ENCODE results near the gene MYOCD. TPM values are rescaled to one million over a fixed set of nuclear protein-coding genes. Genes with fewer than 3 reads are reported as not detected.
A peak's percentile ranks its signal among the peaks of the same experiment; 100 is the strongest.

MYOCD gene
- polyA plus RNA-seq, 4 donors, result 3.8 to 6.8 (median 4.9) TPM

GRCh38 chr17:12691173-12691572 is 25.5 kb downstream of the MYOCD start:
- DNase-seq (ENCODE audit: low read depth in 4 of 4, low spot score in 3 of 4), result no peak

DNA sequence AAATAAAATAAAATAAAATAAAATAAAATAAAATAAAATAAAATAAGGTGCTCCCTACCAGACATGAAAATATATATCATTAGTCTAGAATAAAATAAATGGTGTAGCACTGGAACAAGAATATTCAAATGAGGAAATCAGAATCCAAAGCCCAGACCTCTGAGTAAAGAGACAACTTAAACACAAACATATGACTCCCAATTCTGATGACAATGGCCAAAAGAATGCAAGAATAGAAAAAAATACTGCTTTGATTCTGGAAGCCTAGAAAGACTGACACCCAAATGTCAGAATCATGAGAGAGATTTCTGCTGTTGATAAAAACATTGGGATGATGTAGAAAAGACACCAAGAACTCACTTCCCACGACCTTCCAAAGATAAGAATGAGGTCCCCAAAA is 27.9 kb downstream of the MYOCD start:
- DNase-seq (ENCODE audit: low read depth in 4 of 4, low spot score in 3 of 4), result no peak

- DNase-seq (ENCODE audit: low read depth in 4 of 4, low spot score in 3 of 4), result no peak
Observed at GRCh38 chr17:12706070-12706469, 40.4 kb downstream of the MYOCD start.

DNA sequence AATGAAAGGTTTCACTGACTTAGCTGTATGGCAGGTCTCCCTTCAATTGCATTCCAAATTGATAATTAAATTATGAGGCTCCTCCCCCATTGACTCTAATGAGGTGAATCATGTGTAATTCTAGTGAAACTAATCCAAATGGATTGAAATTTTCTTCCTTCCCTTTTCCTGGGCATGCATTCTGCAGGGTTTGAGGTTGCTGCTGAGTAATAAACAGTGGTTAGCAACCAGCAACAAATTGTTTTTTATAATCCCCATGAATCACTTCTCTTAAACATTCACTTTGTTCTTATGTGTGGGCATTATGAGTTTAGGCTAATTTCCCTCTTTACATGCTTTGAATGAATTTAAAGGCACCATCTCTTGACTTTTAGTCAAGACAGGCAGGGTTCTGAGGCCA is 43.4 kb downstream of the MYOCD start:
- no peak for DNase-seq (ENCODE audit: low read depth in 4 of 4, low spot score in 3 of 4)

GRCh38 chr17:12712415-12712814 is 46.7 kb downstream of the MYOCD start:
- no peak for DNase-seq (ENCODE audit: low read depth in 4 of 4, low spot score in 3 of 4)

GRCh38 chr17:12712941-12713340 is 47.3 kb downstream of the MYOCD start:
- DNase-seq (ENCODE audit: low read depth in 4 of 4, low spot score in 3 of 4), result no peak

GRCh38 chr17:12719948-12720347 is 54.3 kb downstream of the MYOCD start:
- DNase-seq (ENCODE audit: low read depth in 4 of 4, low spot score in 3 of 4), result no peak

DNA sequence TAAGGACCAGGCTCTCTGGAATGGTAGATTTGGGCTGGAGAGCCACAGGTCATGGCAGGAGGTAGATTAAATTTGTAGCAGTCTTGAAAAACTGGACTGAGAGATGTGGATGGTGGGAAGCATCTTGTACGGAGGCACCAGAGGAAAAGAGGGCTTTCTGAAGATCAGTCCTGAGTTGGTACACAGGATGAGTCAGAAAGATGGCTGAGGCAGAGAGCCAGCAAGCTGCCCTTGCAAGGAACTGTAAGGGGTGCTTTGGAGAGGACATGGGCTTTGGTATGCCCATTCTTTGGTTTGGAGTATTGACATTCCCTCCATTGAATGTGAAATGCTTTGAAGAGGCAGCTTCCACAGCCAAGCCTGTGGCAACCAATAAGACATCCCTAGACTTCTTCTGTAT is 55.9 kb downstream of the MYOCD start:
- no peak for DNase-seq (ENCODE audit: low read depth in 4 of 4, low spot score in 3 of 4)

DNA sequence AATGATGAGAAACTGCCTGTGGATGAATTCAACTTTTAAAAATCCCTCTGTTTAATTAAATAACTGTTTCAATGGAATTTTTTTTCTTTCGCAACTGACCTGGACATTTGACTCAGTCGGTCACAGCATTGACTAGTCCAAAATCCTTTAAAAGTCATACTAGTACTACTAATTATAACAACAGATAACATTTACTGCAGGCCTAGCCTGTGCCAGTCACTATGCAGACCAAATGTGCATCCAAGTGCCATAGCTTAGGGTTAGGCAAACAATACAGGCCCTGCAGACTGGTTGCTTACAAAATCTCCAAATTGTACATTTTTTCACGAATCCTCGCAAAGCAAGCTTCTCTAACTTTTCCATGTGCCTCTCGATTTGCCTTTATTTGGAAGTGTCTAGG is 56.6 kb downstream of the MYOCD start:
- DNase-seq (ENCODE audit: low read depth in 4 of 4, low spot score in 3 of 4), result no peak

DNA sequence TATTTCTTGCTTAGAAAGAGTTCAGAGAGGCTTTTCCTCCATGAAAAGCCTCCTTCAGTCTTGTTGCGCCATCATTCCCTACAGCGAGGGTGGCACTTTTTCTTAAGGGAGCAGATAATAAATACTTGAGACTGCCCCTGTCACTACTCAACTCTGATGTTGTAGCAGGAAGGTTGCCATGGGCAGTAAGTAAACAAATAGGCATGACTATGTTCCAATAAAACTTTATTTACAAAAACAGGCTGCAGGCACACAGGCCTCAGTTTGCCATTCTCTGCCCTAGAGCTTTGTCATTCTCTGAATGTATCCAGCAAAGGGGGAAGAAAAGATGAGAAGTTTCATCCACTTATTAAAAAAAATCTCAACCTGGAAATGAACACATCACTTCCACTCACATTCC is 60.4 kb downstream of the MYOCD start:
- no peak for DNase-seq (ENCODE audit: low read depth in 4 of 4, low spot score in 3 of 4)

DNA sequence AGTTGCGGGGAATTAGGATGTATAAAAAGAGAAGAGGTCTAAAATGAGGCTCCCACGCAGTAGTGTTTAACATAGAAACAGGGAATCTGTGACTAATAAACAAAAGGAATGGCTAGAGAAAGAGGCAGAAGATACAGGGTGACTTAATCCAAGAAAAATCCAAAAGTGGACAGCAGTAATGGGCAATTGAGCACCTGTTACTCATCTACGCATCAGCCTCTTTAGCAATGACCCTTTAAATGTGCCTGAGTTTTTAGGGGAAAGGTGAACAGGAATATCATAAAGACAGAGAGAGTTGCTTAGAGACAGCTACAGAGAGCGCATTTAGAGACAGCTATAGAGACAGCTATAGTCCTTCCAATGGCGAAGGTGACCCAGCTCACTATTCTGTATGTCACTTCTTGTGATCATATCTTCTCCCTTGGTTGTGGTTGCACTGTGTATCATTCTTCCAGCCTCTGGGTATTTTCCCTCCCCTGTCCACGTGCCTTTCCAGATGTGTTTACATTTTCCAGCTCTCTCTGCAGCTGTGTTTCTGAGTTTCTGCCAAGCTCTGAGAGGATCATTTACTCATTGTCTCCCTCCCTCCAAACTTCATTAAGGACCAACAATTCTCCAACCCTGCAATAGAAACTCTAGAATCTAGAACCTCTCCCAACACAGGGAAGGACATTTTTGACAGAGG is 61.5 kb downstream of the MYOCD start:
- no peak for DNase-seq (ENCODE audit: low read depth in 4 of 4, low spot score in 3 of 4)

DNA sequence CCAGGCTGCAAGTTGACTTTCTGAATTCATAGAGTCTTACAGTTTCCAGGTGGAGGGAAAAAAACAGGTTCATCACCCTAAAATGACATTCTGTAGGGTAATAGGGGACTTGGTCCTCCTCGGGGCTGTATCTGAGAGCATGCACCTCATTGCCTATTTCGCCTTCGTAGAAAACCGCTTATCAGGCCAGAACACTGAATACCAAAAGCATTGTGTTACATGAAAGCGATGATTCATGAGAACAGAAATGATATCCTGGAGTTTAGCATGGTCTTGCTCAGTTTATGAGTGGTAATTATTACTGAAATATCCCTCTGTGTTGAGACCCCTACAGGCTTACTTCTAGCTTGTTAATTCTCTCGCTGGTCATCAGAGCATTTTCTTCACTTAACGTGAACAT is 62.2 kb downstream of the MYOCD start:
- DNase-seq (ENCODE audit: low read depth in 4 of 4, low spot score in 3 of 4), result no peak

DNA sequence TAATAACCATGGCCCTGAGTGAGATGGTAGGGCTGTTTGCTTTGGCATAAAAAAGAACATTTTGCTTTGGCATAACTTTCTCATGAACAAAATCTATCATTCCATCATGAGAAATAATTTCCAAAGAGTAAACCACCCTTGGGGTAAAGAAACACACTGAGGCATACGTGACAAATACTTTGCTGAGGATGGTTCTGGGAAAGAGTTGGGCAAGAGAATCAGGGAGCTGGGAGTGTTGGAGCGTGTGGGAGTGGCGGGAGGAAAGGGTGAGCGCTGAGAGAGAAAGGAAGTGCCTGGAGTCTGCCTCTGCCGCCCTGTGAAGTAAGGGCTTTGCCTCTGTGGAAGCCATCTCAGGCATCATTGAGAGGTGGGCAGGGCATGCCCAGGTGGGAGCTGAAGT is 63.4 kb downstream of the MYOCD start:
- no peak for DNase-seq (ENCODE audit: low read depth in 4 of 4, low spot score in 3 of 4)

DNA sequence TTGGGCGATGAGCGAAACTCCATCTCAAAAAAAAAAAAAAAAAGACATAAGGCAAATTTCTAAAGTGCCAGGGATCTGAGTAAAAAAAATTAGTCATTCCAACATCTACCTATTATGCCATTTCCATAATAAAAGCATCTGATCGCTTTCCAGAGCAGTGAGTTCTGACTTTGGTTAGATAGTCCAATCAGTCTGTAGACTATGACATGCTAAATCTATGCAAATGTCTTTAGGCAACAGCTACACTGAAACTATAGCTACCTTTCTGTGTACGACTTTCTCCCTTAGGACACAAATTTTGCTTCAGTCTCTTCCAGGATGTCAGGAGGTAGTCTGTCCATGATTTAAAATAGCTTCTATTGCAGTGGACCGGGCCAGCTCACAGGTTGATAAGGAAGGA is 64.7 kb downstream of the MYOCD start:
- DNase-seq (ENCODE audit: low read depth in 4 of 4, low spot score in 3 of 4), result no peak

- peak in 3 of 4 donors; percentile 43 to 54 (median 52) for DNase-seq (ENCODE audit: low read depth in 4 of 4, low spot score in 3 of 4)
Observed at GRCh38 chr17:12730931-12731521, 65.3 kb downstream of the MYOCD start.

DNA sequence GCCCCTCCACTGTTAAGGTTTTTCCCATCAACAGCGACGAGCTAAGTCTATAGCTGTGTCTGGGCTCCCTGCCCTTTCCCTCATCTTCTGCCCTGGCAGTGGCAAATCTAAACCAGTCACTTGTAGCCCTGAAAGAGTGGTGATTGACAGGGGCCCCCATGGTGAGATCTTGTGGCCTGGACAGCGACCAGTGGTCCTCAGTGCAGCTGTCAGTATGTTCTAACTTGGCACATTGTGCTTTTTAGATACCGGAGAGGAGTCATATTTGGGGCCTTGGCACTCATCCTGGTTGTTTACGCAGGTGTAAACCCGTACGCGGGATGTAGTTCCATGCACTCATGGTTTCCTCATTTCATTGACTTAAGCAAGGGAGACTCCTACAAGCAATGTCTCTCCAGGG is 66.1 kb downstream of the MYOCD start:
- no peak for DNase-seq (ENCODE audit: low read depth in 4 of 4, low spot score in 3 of 4)

GRCh38 chr17:12732366-12732765 is 66.7 kb downstream of the MYOCD start:
- no peak for DNase-seq (ENCODE audit: low read depth in 4 of 4, low spot score in 3 of 4)

- DNase-seq (ENCODE audit: low read depth in 4 of 4, low spot score in 3 of 4), result no peak
Observed at GRCh38 chr17:12734926-12735325, 69.2 kb downstream of the MYOCD start.

- DNase-seq (ENCODE audit: low read depth in 4 of 4, low spot score in 3 of 4), result no peak
Observed at GRCh38 chr17:12735517-12735916, 69.8 kb downstream of the MYOCD start.

- no peak for DNase-seq (ENCODE audit: low read depth in 4 of 4, low spot score in 3 of 4)
Observed at GRCh38 chr17:12736526-12736925, 70.8 kb downstream of the MYOCD start.

GRCh38 chr17:12737740-12738469 is 72.2 kb downstream of the MYOCD start:
- DNase-seq (ENCODE audit: low read depth in 4 of 4, low spot score in 3 of 4), result no peak

GRCh38 chr17:12738624-12739023 is 72.9 kb downstream of the MYOCD start:
- DNase-seq (ENCODE audit: low read depth in 4 of 4, low spot score in 3 of 4), result no peak
